OCI-LY1 (cell line): Measurements from ENCODE around the gene NR6A1.

Experiments used
- EZH2 ChIP-seq: fragments of 200-600 bp; sonication (generic), shearing (Covaris generic); IDR thresholded peaks from 2 replicates; pipeline ENCODE4 v1.8.0; 2017; ENCODE audit warnings: borderline replicate concordance, mixed run types, mild to moderate bottlenecking, antibody characterized with exemption, low read length, moderate library complexity, mixed read lengths
- TF ChIP-seq, protein P1 (sequence below): fragments of 200-600 bp; sonication (generic), shearing (Covaris generic); IDR thresholded peaks from 2 replicates; pipeline ENCODE4 v1.5.1; 2017; ENCODE audit warnings: mild to moderate bottlenecking, antibody characterized with exemption, low read length, moderate library complexity, mixed read lengths

DNA sequence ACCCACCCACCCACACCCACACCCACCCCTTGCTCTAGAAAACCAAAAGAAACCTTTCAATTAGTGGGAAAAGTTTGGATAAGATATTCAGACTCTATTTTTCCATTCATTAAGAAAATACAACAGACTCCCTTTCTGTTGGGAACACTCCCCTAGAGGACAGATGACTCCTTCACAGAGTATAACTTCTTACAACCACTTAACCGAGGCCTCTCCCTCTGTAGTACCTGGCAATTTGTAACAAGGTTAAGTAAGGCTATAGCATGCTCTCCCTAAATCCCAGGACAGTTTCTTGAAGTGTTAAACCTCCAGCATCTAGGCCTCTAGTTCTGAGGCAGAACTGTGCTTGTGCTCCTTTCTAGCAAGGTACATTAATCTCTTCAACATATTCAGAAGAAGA is 188.0 kb downstream of the NR6A1 start:
- TF ChIP-seq, protein P1, sequence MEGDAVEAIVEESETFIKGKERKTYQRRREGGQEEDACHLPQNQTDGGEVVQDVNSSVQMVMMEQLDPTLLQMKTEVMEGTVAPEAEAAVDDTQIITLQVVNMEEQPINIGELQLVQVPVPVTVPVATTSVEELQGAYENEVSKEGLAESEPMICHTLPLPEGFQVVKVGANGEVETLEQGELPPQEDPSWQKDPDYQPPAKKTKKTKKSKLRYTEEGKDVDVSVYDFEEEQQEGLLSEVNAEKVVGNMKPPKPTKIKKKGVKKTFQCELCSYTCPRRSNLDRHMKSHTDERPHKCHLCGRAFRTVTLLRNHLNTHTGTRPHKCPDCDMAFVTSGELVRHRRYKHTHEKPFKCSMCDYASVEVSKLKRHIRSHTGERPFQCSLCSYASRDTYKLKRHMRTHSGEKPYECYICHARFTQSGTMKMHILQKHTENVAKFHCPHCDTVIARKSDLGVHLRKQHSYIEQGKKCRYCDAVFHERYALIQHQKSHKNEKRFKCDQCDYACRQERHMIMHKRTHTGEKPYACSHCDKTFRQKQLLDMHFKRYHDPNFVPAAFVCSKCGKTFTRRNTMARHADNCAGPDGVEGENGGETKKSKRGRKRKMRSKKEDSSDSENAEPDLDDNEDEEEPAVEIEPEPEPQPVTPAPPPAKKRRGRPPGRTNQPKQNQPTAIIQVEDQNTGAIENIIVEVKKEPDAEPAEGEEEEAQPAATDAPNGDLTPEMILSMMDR, result no peak
- no peak for TF ChIP-seq EZH2
